ENCODE data around the gene CLIC5. TPM values are rescaled to one million over a fixed set of nuclear protein-coding genes. Genes with fewer than 3 reads are reported as not detected.

CLIC5 gene
- total RNA-seq, 1 experiment from 2014 or later = 0.05 TPM

- Histone ChIP-seq H3K36me3 (ENCODE audit: control insufficient read depth, insufficient read depth, low read length) (no peaks in the 10 kb centered on the region), H3K4me1 (ENCODE audit: control insufficient read depth, insufficient read depth, low read length) (no peaks in the 10 kb centered on the region), H3K9me3 (ENCODE audit: control insufficient read depth, insufficient read depth, low read depth, low read length) (no peaks in the 10 kb centered on the region), H3K27me3 (ENCODE audit: control insufficient read depth, insufficient read depth, low read length) (peaks cover 10% of the 10 kb centered on the region), H3K27ac (ENCODE audit: low read length) (no peak overlapping the region), H3K4me3 (ENCODE audit: low read depth in 2 of 2, low read length in 2 of 2) (no peak overlapping the region)
- CTCF ChIA-PET = no interaction called here
- no TSS peak for BruUV-seq (replicated peaks)
- intact Hi-C loops (cut with micrococcal nuclease; ENCODE audit: unreplicated experiment) (no loop called here), in situ Hi-C loops (cut with HindIII; ENCODE audit: low pct_unique_long_range_greater_than_20kb, low sequenced_read_pairs) (no loop called here)
- DNase-seq (ENCODE audit: low read depth, low spot score) (no peak), ATAC-seq (no peak)
- POLR2A ChIA-PET = interaction anchor here (0.7 kb wide), 1 partner anchor 1490 kb away, joined by 10 read pairs; no protein-coding TSS in a partner anchor
- TF ChIP-seq REST (IDR thresholded peaks at IDR 0.05; ENCODE audit: insufficient read depth in 1 of 2, low read depth in 2 of 2, low read length in 1 of 2) (no peak), SIN3A (IDR thresholded peaks at IDR 0.05; ENCODE audit: borderline replicate concordance, insufficient read depth, low read depth, low read length) (no peak), CTCF (IDR thresholded peaks at IDR 0.05) (no peak), POLR2AphosphoS5 (IDR thresholded peaks at IDR 0.05; ENCODE audit: low read depth, low read length) (no peak), TCF7L2 (IDR thresholded peaks at IDR 0.05; ENCODE audit: low read depth, low read length) (no peak)
These were observed 16.7 kb upstream of the CLIC5 start for GRCh38 chr6:46032110-46032998.

- peaks cover 13% of the 10 kb centered on the region for H3K27me3 ChIP-seq (ENCODE audit: control insufficient read depth, insufficient read depth, low read length)
- DNase-seq (ENCODE audit: low read depth, low spot score) (no peak), ATAC-seq (no peak)
These were observed 13.9 kb upstream of the CLIC5 start for GRCh38 chr6:46029602-46030001.

More at GRCh38 chr6:46029602-46030001, 13.9 kb upstream of the CLIC5 start:
- ChIA-PET CTCF (no interaction called here), POLR2A (no interaction called here)
- BruUV-seq (replicated peaks) = no TSS peak
- no peak overlapping the region for H3K27ac ChIP-seq (ENCODE audit: low read length)
- no peaks in the 10 kb centered on the region for H3K4me1 ChIP-seq (ENCODE audit: control insufficient read depth, insufficient read depth, low read length)
- in situ Hi-C loops (cut with HindIII; ENCODE audit: low pct_unique_long_range_greater_than_20kb, low sequenced_read_pairs) (no loop called here), intact Hi-C loops (cut with micrococcal nuclease; ENCODE audit: unreplicated experiment) (no loop called here)
- H3K4me3 ChIP-seq (ENCODE audit: low read depth in 2 of 2, low read length in 2 of 2) = no peak overlapping the region
- TF ChIP-seq CTCF (IDR thresholded peaks at IDR 0.05) = no peak
- TF ChIP-seq SIN3A (IDR thresholded peaks at IDR 0.05; ENCODE audit: borderline replicate concordance, insufficient read depth, low read depth, low read length) = no peak
- TF ChIP-seq TCF7L2 (IDR thresholded peaks at IDR 0.05; ENCODE audit: low read depth, low read length) = no peak
- TF ChIP-seq POLR2AphosphoS5 (IDR thresholded peaks at IDR 0.05; ENCODE audit: low read depth, low read length) = no peak
- TF ChIP-seq REST (IDR thresholded peaks at IDR 0.05; ENCODE audit: insufficient read depth in 1 of 2, low read depth in 2 of 2, low read length in 1 of 2) = no peak
- no peaks in the 10 kb centered on the region for H3K36me3 ChIP-seq (ENCODE audit: control insufficient read depth, insufficient read depth, low read length)
- H3K9me3 ChIP-seq (ENCODE audit: control insufficient read depth, insufficient read depth, low read depth, low read length) = no peaks in the 10 kb centered on the region

Data from Panc1 (cell line).